ENCODE measurements around the gene SPINT1.

The SPINT1 gene

DNA sequence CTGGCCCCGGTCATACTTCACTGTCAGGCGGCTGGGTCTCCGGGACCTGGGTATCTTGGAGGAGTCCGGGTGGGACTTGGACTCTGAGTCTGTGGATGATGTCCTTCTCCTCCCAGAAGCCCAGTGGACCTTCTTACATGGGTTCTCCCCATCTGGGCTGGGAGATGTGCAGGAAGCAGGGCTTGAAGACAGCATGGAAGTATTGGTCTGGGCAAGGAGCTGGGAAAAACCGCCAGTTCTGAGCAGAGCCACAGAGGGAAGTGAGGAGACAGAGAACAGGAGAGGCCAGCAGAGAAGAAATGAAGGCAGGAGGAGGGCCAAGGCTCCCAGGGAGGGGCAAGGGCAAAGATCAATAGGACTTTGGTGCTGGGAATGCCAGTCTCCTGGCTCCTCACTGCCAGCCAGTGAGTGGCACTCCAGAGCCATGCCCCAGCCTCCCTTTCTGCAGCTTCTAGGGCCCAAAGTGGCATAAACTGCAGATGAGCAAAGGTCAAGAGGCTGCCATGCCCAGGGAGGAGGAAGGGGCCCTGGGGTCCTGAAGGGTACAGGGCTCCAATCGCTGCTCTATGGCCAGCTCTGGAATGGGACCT lies 15.3 kb upstream of the SPINT1 start, which contains the start of gene PPP1R14D:
Gene PPP1R14D, minus strand, starts transcription at position 262 of the 590 bp plus-strand sequence. Its CDS starts 67 bp downstream, at position 195.
- no peak for DNase-seq (ENCODE audit: low read depth in 3 of 3)

DNA sequence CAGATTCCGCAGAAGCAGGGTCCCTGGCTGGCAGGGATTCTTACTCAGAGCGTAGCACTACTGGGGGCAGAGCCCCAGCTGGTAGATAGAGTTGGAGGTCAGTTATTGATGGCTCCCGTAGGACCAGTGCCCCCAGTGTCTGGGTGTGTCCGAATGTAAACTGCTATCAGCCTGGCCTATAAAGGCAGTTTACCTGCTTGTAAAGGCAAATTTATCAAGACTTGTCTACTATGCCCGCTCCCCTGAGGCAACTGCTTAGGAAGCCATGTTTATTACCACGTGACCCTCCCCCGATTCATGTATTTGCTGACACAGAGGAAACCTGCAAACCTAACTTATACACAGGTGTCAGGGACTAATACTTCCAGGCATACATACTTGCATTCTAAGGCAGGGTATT lies 14.7 kb upstream of the SPINT1 start:
- no peak for DNase-seq (ENCODE audit: low read depth in 3 of 3)

DNA sequence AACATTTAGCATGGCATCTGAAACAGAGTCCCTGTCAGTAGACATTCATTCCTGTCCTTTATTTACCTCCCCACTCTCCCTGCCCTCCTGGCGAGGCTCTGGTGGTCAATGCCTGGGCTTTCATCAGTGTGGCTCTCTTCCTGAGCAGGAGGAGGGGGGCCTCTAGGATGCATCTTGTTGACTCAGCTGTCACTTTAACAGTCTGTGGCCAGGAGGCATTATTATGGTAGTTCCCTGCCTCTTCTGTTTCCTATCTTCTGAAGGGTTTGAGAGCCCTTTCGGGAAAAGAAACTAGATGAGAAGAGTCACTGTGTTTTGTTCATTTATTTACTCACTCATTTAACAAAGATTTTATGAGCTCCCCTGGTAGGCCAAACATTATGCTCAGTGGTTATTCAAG lies 13.0 kb upstream of the SPINT1 start:
- no peak for DNase-seq (ENCODE audit: low read depth in 3 of 3)

DNA sequence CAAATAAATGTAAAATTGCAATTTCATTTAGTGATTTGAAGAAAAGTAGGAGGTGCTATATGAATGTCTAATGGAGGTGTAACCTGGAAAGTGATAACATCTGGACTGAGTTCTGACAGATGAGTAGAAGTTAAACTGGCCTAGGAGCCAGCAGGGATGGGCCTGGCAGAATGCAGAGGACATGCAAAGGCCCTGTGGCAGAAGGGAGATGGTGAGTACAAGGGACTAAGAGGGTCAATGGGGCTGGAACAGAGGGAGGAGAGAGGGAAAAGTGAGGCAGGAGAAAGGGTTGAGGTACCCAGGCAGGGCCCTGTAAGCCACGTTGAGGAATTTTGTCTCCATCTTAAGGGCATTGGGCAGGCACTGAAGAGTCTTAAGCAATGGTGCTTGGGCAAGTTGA lies 12.0 kb upstream of the SPINT1 start:
- no peak for DNase-seq (ENCODE audit: low read depth in 3 of 3)

DNA sequence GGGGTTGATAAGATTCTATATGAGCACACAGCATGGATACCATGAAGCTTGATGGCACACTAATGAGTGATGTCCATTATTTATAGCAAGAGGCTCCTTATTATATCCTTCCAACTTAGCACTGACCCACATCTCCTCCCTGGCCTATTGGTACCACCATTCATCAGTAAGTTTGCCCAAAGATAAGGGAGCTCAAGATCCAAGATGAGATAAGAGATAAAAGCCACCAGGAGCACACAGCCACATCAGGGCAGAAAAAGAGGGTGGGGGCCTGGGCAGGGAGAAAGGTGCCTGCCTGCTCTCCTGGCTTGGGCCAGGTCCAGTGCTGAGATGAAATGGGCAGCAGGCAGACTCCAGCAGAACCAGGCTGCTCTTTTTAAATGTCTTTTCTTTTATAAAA lies 10.9 kb upstream of the SPINT1 start:
- DNase-seq (ENCODE audit: low read depth in 3 of 3) = no peak

DNA sequence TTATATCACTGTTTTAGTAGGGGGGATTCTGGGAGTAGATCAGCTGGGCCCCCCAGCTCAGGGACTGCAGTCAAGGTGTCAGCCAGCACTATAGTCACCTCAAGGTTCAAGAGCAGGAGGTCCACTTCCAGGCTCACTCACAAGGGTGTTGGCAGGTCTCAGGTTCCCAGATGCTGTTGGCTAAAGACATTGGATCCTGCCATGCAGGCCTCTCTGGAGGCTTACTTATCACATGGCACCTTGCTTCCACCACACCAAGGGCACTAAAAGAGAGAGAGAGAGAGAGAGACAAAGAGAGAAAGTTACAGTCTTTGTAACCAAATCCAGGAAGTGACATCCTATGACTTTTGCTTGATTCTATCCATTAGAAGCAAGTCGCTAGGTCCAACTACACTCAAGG lies 7.8 kb upstream of the SPINT1 start:
- DNase-seq (ENCODE audit: low read depth in 3 of 3) = no peak

DNA sequence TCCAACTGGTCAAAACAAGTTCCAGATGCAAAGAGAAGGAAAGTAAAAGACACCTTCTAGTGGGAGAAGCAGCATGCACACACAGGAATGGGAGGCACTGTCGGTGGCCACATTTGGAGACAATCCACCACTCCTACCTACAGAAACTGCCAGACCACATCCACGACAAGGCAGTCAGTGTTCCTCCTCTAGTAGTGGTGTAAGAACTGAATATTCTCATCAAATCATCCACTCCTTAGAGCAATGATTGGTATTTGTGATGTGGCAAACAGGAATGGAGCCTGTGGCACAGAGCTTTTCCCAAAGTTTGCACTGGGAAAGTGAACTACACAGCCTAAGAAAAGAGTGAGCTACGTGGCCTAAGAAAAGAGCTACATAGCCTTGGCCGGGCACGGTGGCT lies 5.1 kb upstream of the SPINT1 start:
- DNase-seq (ENCODE audit: low read depth in 3 of 3) = no peak

DNA sequence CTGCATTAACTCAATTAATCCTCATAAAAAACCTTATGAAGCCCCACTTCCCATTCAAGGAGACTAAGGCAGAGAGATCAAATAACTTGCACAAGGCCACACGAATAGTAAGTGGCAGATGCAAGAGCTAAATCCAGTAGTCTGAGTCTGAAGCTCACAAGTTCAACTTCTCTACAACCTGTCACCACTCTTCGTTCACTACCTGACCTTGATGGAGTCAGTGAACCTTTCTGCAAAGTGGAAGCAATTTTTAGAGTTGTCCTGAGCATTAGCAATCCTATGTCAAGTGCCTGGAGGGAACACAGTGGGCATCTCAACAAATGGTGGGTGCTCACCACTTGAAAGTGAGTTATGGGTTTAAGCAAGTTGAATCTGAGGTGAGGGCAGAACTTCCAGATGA lies 2.1 kb upstream of the SPINT1 start:
- no peak for DNase-seq (ENCODE audit: low read depth in 3 of 3)

DNA sequence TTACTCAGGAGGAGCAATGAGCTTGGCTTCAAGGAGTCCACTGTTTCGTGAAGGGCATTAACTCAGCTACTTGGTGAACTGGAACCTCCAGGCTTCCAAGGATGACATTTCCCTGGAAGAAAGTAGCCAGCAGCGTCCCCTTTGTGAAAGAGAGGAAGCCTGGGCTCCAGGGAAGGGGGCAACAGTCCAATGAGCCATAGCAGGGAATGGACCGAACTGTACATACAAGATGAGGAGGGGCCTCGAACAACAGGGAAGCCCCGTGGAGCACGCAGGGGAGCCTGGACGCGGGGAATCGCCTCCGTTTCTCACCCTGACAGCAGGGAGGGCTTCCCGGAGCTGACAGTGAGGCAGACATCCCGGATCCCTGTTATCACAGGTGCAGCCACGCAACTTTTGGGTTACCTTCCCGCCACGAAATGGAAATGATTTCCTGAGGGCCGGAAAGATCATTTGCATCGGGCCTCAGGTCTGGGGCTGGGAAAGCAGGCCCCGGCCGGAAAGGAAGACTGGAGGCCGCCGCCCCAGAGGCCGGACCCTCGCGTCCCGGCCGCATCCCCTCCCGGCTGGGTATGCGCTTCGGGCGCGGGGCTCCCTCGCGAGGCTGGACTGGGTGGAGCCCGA lies 475 bp upstream of the SPINT1 start:
- no peak for DNase-seq (ENCODE audit: low read depth in 3 of 3)

DNA sequence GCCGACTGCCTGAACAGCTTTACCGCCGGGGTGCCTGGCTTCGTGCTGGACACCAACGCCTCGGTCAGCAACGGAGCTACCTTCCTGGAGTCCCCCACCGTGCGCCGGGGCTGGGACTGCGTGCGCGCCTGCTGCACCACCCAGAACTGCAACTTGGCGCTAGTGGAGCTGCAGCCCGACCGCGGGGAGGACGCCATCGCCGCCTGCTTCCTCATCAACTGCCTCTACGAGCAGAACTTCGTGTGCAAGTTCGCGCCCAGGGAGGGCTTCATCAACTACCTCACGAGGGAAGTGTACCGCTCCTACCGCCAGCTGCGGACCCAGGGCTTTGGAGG lies 815 bp downstream of the SPINT1 start:
- DNase-seq (ENCODE audit: low read depth in 3 of 3) = peak in 2 of 3 donors; percentile 6 to 33

DNA sequence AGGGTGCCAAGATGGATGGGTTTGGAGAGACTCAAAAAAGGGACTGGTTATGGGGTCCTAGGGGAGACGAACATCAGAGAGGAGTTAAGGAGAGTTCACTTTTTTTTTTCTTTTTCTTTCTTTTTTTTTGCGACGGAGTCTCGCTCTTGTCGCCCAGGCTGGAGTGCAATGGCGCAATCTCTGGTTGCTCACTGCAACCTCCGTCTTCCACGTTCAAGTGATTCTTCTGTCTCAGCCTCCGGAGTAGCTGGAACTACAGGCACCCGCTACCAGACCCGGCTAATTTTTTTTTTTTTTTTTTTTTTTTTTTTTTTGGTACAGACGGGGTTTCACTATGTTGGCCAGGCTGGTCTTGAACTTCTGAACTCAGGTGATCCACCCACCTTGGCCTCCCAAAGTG lies 1.2 kb downstream of the SPINT1 start:
- DNase-seq (ENCODE audit: low read depth in 3 of 3) = no peak

DNA sequence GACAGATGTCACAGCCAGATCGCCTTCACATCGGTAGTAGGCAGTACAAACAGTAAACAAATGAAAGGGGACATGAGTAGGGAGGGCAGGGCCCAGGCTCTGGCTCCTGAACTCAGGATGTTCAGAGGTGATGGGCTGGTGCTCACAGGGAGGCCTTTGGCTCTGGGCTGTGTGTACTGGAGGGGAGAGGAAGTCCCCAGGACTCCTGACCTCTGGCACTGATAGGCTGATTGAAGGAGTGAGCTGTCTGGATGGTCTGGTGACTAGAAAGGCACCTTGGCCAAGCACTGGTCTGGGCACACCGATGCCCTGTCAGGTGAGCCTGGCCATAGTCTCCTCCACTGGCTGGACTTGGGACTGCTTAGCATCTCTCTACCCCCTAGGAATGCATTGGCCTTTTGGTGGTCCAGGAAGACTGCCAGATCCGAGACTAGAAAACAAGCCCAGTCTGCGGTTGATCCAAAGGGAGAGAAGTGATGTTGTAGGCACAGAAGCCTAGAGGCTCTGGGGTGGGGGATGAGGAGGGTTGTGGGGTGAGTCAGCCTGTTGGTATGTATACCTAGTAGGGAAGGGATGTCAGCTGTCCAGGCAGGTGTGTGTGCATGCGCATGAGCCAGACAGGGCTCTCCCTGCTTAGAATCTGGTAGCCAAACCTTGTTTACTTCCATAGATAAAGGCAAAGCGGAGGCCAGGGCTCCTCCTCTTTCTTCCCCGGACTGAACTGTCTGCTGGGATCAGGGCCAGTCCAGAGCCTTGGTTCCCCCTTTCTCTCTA lies 1.9 kb downstream of the SPINT1 start:
- no peak for DNase-seq (ENCODE audit: low read depth in 3 of 3)

DNA sequence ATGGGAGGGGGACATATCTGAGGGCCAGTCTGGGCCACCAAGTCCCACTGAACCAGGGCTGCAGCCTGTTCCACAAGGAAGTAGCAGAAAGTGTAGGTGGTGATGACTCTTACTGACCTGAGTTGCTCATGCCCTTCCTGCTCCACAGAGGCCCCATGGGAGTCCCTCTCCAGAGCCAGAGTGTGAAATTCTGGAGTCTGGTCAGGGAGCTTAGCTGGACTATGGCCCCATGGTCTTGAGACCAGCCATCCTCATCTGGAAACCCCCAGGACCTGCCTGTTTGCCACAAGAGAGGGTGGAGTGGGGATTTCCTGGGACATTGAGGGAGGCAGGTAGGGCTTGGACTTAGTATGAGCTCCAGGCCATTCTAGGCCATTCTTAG lies 3.0 kb downstream of the SPINT1 start:
- no peak for DNase-seq (ENCODE audit: low read depth in 3 of 3)

DNA sequence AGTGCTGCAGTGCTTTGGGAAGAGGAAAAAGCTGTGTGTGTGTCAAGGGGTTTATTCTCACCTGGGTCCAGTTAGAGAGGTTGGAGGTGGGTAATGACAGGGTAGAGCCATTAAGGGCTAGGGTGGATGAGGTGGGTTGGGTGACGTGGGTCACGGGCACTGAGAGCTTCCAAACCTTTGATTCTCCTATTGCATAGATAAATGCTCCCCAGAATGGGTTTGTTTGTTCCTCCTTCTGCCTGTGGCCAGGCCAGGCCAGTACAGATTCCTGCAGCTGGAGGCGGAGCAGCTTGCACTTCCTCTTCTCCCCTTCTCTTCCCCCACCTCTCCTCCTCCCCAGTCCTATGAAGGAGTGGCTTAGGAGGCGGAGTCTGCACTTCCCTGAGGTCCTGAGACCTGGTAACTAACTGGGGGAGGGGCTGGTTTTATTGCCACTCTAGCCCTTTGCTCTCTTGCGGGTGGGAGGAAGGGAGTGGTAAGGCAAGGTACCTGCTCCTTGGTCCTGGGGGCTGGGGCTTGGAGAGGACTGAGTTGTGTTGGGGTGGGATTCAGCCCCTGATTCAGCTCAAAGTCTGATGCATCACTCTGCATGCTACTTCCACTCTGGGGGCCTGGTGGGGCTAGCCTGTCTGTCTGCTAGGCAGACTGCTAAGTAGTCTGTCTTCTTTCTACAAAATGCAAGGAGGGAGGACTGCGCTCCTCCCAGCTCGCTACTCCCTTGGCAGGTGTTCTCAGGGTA lies 3.5 kb downstream of the SPINT1 start:
- DNase-seq (ENCODE audit: low read depth in 3 of 3) = no peak

DNA sequence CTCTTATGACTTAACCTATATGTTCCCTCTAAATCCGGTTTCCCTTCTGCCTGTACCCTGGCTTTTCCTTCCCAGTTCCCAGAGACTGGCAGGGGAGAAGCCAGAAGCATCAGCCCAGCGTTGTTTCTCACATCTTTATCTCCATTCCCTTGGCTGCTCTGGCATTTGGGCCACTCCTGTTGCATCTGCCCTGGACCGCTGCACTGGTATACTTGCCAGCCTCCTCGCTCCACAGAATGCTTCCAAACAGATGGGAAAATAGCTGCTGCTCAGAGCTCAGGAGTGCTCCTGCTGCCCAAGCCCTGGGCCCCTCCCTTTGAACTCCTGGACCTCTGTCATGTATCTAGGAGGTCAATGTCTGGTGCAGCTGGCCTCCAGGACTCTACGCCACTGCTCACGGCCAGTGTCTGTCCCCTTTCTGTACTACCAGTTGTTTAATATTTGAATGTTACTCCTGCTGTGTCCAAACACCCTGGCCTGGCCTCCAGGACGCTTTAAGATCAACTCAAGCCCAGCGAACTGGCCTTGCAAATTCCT lies 6.8 kb downstream of the SPINT1 start:
- no peak for DNase-seq (ENCODE audit: low read depth in 3 of 3)

DNA sequence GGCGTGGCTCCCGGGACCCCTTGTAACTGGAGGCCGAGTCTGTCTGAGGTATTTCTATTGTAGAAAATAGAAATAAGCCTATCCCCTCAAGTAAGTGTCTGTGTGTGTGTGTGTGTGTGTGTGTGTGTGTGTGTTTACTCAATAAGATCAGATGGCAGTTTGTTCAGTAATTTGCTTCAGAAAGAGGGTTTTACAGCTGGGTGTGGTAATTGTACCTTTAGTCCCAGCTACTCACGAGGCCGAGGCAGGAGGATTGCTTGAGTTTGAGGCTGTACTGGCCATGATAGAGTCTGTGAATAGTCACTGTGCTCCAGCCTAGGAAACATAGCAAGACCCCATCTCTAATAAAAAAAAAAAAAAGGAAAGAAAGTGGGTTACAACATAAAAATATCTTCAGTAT lies 8.7 kb downstream of the SPINT1 start:
- no peak for DNase-seq (ENCODE audit: low read depth in 3 of 3)

DNA sequence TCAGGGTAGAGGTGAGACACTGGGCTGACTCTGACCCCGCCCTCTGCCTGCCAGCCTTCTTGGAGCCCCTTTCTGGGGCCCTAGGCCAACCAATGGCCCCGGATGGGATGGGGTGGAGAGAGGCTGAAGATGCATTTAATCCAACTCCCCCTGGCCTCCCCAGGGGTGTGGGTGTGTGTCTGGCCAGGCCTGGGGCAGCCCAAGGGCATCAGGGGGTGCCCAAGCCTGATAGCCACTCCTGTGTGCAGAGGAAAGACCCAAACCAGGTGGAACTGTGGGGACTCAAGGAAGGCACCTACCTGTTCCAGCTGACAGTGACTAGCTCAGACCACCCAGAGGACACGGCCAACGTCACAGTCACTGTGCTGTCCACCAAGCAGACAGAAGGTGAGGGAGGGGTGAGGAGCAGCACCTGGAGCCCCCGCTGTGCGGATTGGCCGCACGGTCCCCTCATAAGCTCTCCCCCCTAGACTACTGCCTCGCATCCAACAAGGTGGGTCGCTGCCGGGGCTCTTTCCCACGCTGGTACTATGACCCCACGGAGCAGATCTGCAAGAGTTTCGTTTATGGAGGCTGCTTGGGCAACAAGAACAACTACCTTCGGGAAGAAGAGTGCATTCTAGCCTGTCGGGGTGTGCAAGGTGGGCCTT lies 9.5 kb downstream of the SPINT1 start:
- no peak for DNase-seq (ENCODE audit: low read depth in 3 of 3)

DNA sequence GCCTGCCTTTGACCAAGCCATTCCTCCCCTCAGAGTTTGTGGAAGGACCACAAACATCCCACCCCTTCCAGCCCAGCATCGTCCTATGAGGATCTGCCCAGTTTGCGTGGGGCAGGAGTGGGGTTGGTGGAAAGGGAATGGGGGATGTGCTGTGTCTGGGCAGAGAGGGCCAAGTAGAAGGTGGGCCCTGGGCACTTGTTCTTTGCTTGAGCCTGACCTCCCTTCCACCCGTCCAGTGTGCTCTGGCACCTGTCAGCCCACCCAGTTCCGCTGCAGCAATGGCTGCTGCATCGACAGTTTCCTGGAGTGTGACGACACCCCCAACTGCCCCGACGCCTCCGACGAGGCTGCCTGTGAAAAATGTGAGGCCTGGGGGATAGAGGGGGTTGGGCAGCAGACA lies 10.3 kb downstream of the SPINT1 start:
- no peak for DNase-seq (ENCODE audit: low read depth in 3 of 3)

DNA sequence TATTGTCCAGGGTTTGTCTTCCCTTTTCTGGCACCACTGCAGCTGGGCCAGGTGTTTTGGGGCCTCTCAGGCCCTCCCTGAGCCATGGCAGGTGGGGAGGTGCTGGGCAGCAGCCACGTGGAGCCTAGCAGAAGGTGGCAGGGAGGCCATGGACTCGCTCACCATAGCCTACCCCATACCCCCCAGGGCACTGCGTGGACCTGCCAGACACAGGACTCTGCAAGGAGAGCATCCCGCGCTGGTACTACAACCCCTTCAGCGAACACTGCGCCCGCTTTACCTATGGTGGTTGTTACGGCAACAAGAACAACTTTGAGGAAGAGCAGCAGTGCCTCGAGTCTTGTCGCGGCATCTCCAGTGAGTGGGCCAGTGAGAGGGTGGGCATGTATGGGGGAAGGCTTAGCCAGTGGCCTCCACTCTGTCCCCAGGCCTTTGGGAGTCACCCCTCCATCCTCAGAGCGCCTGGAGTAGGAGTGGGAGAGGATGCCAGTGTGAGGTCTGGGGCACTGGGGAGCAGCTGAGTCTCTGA lies 11.9 kb downstream of the SPINT1 start:
- no peak for DNase-seq (ENCODE audit: low read depth in 3 of 3)

DNA sequence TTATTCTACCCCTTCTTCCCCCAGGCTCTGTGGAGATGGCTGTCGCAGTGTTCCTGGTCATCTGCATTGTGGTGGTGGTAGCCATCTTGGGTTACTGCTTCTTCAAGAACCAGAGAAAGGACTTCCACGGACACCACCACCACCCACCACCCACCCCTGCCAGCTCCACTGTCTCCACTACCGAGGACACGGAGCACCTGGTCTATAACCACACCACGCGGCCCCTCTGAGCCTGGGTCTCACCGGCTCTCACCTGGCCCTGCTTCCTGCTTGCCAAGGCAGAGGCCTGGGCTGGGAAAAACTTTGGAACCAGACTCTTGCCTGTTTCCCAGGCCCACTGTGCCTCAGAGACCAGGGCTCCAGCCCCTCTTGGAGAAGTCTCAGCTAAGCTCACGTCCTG lies 12.9 kb downstream of the SPINT1 start:
- no peak for DNase-seq (ENCODE audit: low read depth in 3 of 3)

DNA sequence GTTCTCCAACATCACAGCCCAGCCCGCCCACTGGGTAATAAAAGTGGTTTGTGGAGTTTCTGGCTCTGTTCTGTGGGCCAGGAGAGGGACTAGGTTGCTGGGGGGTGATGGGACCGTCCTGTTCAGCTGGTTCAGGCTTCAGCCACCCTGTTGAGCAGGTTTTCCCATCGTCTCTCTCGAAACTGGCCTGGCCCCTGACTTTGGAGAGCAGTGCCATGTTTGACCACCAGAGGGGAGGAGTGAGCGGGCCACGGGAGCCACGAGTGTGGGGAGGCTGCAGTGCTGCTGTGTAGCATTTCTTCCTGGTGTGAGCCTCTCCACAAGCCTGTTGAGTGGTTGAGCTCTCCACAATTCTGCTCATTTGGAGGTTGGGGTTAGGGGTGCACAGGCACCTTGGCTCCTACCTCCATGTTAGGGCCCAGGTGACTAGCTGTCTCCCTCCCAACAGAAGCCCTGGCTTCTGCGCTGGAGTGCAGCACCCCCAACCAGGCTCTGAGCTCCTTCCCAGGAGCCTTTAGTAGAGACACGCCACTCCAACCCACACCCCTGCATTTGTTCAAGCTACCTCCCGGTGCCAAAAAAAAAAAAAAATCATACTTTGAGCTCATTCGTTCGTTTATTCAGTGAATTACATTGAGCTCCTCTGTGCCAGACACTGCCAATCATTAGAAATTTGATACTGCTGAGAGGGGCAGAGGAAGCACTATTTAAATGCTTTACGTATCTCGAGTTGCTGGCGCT lies 13.9 kb downstream of the SPINT1 start:
- peak; percentile 60 to 70 (median 61) for DNase-seq (ENCODE audit: low read depth in 3 of 3)

All from stimulated activated CD4-positive, alpha-beta T cell treated with anti-CD3 and anti-CD28 coated beads, TNF-alpha, amount 100 ng/mL, for 48 hours (primary cell).